HCT116 (cell line): ENCODE results near the gene RAB39A. TPM values are rescaled to one million over a fixed set of nuclear protein-coding genes. Genes with fewer than 3 reads are reported as not detected.

Source experiments
- ATAC-seq: fragments of 200-7000 bp; cut with Tn5 transposase; 2 replicates; pipeline ENCODE4 v1.9.1; 2020; ENCODE audit warnings: mild to moderate bottlenecking, moderate library complexity
- BruUV-seq: library from RNA; stranded (reverse); fragments of 400-500 nt; replicated peaks from 2 replicates; lab custom pipeline; 2021; lab: Mats Ljungman, UMichigan
- CTCF ChIA-PET: fragments of 300-600 bp; sonication (Branson Sonifier 250); formaldehyde crosslinking; loops from one replicate; lab custom pipeline; 2021; ENCODE audit warnings: antibody characterized with exemption; lab: Charles Lee
- POLR2A ChIA-PET: fragments of 300-600, 350-600 bp; sonication (Branson Sonifier 250); formaldehyde crosslinking; loops from one replicate; lab custom pipeline; 2021; ENCODE audit warnings: antibody characterized with exemption; lab: Charles Lee
- RAD21 ChIA-PET, 2 experiments: fragments of 300-600 bp; sonication (Branson Sonifier 250); formaldehyde crosslinking; loops; one replicate each; lab custom pipeline; 2023; ENCODE audit warnings: low total read pairs in 2 of 2; ENCODE audit not compliant: uncharacterized antibody in 2 of 2, unreplicated experiment in 2 of 2, low non-redundant PET in 1 of 2; lab: Charles Lee
- DNase-seq: peaks from one replicate; pipeline ENCODE4 v3.0.0-alpha.2; 2010; ENCODE audit warnings: low read depth, low spot score
- H2AFZ ChIP-seq: fragments of 200-600 bp; shearing (Covaris generic), sonication (generic); 2 replicates; pipeline ENCODE4 v1.6.1; 2017; ENCODE audit warnings: low read depth, mixed run types, mixed read lengths, antibody characterized with exemption, low read length; ENCODE audit not compliant: poor library complexity, severe bottlenecking
- H3K27ac ChIP-seq: 2 replicates; pipeline ENCODE4 v1.5.1; 2012; ENCODE audit warnings: low read depth, low read length
- H3K27me3 ChIP-seq: fragments of 200-600 bp; sonication (generic); 2 replicates; pipeline ENCODE4 v1.6.1; 2016; ENCODE audit warnings: mixed run types, low read length, mixed read lengths; ENCODE audit not compliant: insufficient read depth
- H3K36me3 ChIP-seq, 2 experiments: fragments of 200-500 bp in 1 of 2; fragments of 200-600 bp in 1 of 2; sonication (Bioruptor generic) in 1 of 2; sonication (generic) in 1 of 2; 2 replicates each; pipeline versions ENCODE4 v1.5.1 to v1.6.1; 2014 to 2016; ENCODE audit warnings: low read length in 2 of 2, inconsistent platforms in 1 of 2, mixed read lengths in 1 of 2, mixed run types in 1 of 2; ENCODE audit not compliant: insufficient read depth in 2 of 2, control insufficient read depth in 1 of 2
- H3K4me1 ChIP-seq, 2 experiments: fragments of 200-600 bp in 1 of 2; sonication (generic) in 1 of 2; 2 replicates each; pipeline versions ENCODE4 v1.5.1 to v1.6.1; 2012 to 2017; ENCODE audit warnings: low read length in 2 of 2, inconsistent platforms in 1 of 2, mild to moderate bottlenecking in 1 of 2, mixed read lengths in 1 of 2, mixed run types in 1 of 2, moderate library complexity in 1 of 2; ENCODE audit not compliant: insufficient read depth in 2 of 2, control insufficient read depth in 1 of 2
- H3K4me2 ChIP-seq: fragments of 200-600 bp; sonication (generic); 2 replicates; pipeline ENCODE4 v1.6.1; 2017; ENCODE audit warnings: mixed run types, low read length, mixed read lengths
- H3K4me3 ChIP-seq, 2 experiments: fragments of 200-600 bp in 1 of 2; sonication (generic) in 1 of 2; replicated peaks in 1 of 2; 2 replicates each; pipeline ENCODE4 v1.5.1; 2011 to 2016; ENCODE audit warnings: low read length in 2 of 2, control low read depth in 1 of 2, low read depth in 1 of 2, mild to moderate bottlenecking in 1 of 2, mixed read lengths in 1 of 2, mixed run types in 1 of 2
- H3K79me2 ChIP-seq: fragments of 200-600 bp; sonication (generic); 2 replicates; pipeline ENCODE4 v1.6.1; 2017; ENCODE audit warnings: mild to moderate bottlenecking, mixed run types, low read length, moderate library complexity, mixed read lengths; ENCODE audit not compliant: insufficient read depth
- H3K9ac ChIP-seq: fragments of 200-600 bp; sonication (generic); 2 replicates; pipeline ENCODE4 v1.6.1; 2016; ENCODE audit warnings: low read length, mixed read lengths
- H3K9me2 ChIP-seq: fragments of 200-600 bp; sonication (generic), shearing (Covaris generic); 2 replicates; pipeline ENCODE4 v1.6.1; 2017; ENCODE audit warnings: mixed run types, mild to moderate bottlenecking, moderate library complexity; ENCODE audit not compliant: insufficient read depth
- H3K9me3 ChIP-seq, 2 experiments: fragments of 200-500 bp in 1 of 2; fragments of 200-600 bp in 1 of 2; sonication (Bioruptor generic) in 1 of 2; sonication (generic) in 1 of 2; 2 replicates each; pipeline ENCODE4 v1.6.1; 2014 to 2017; ENCODE audit warnings: low read length in 2 of 2, mixed read lengths in 2 of 2, inconsistent platforms in 1 of 2, low read depth in 1 of 2, mild to moderate bottlenecking in 1 of 2, mixed run types in 1 of 2, moderate library complexity in 1 of 2; ENCODE audit not compliant: control insufficient read depth in 1 of 2, insufficient read depth in 1 of 2
- H4K20me1 ChIP-seq: fragments of 200-600 bp; sonication (generic), shearing (Covaris generic); 2 replicates; pipeline ENCODE4 v1.6.1; 2017; ENCODE audit warnings: mixed run types, mild to moderate bottlenecking, moderate library complexity; ENCODE audit not compliant: insufficient read depth
- ATF3 ChIP-seq: IDR thresholded peaks from 2 replicates; pipeline ENCODE4 v1.6.1; 2012
- EGR1 ChIP-seq: IDR thresholded peaks from 2 replicates; pipeline ENCODE4 v1.6.1; 2012; ENCODE audit warnings: low read depth
- EZH2 ChIP-seq: fragments of 200-600 bp; sonication (generic); IDR thresholded peaks from 2 replicates; pipeline ENCODE4 v1.6.1; 2017; ENCODE audit warnings: antibody characterized with exemption, mixed run types
- MAX ChIP-seq: IDR thresholded peaks from 2 replicates; pipeline ENCODE4 v1.6.1; 2012
- POLR2A ChIP-seq: IDR thresholded peaks from 2 replicates; pipeline ENCODE4 v1.7.0; 2011; ENCODE audit warnings: borderline replicate concordance; ENCODE audit not compliant: insufficient read depth, insufficient read length; ENCODE audit errors: extremely low read depth
- POLR2AphosphoS5 ChIP-seq: IDR thresholded peaks from 2 replicates; pipeline ENCODE4 v1.6.1; 2011; ENCODE audit warnings: mild to moderate bottlenecking, low read depth, low read length, moderate library complexity
- SRF ChIP-seq: IDR thresholded peaks from 2 replicates; pipeline ENCODE4 v1.6.1; 2012; ENCODE audit warnings: low read depth
- TCF7L2 ChIP-seq: IDR thresholded peaks from 2 replicates; pipeline ENCODE4 v1.7.0; 2011; ENCODE audit warnings: borderline replicate concordance, inconsistent platforms; ENCODE audit not compliant: insufficient read depth, insufficient read length; ENCODE audit errors: extremely low read depth
- ZNF274 ChIP-seq: fragments of 200-500 bp; sonication (Bioruptor generic); IDR thresholded peaks from 2 replicates; pipeline ENCODE4 v1.6.1; 2014; ENCODE audit warnings: mild to moderate bottlenecking, low read depth, low read length, inconsistent platforms
- intact Hi-C: fragments of 100-400 bp; cut with micrococcal nuclease; formaldehyde crosslinking; loops from 2 replicates; pipeline ENCODE4 v1.10.0; 2022
- total RNA-seq: library from RNA; stranded (reverse); gene quantifications from one replicate; pipeline ENCODE4 v1.2.1, GENCODE V29; 2021; ENCODE audit not compliant: unreplicated experiment

RAB39A gene
- total RNA-seq, 1 experiment from 2014 or later, result not detected

- TF ChIP-seq MAX (no peak), ZNF274 (no peak), POLR2A (no peak), ATF3 (no peak), POLR2AphosphoS5 (no peak), SRF (no peak), TCF7L2 (no peak)
- TF ChIP-seq, all 23 proteins: peak for 0
Observed at GRCh38 chr11:107928767-107929507, 689 bp downstream of the RAB39A start (continued).

GRCh38 chr11:107929611-107930200 lies 1.5 kb downstream of the RAB39A start:
- RAD21 ChIA-PET, result no interaction called here
- no peak for ATAC-seq
- intact Hi-C loops, result no loop called here

More at GRCh38 chr11:107929611-107930200, 1.5 kb downstream of the RAB39A start:
- no peak overlapping the region for H3K4me2 ChIP-seq
- H3K4me1 ChIP-seq, result peaks cover 0 to 10% of the 10 kb centered on the region in 2 experiments; a peak in 2 of 4 replicates
- no TSS peak for BruUV-seq
- H3K9me3 ChIP-seq, result no peaks in the 10 kb centered on the region
- H2AFZ ChIP-seq, result no peak overlapping the region
- DNase-seq, result no peak
- H3K36me3 ChIP-seq, result no peaks in the 10 kb centered on the region
- H3K27ac ChIP-seq, result no peak overlapping the region
- H3K27me3 ChIP-seq, result peaks cover 3% of the 10 kb centered on the region; the same call in 1 of the 2 replicates
- TF ChIP-seq ZNF274, result no peak
- no peak for TF ChIP-seq POLR2A
- no peak for TF ChIP-seq EGR1
- TF ChIP-seq EZH2, result no peak
- H4K20me1 ChIP-seq, result no peaks in the 10 kb centered on the region
- POLR2A ChIA-PET, result no interaction called here
- CTCF ChIA-PET, result no interaction called here
- H3K9me2 ChIP-seq, result no peaks in the 10 kb centered on the region
- no peak overlapping the region for H3K9ac ChIP-seq
- H3K79me2 ChIP-seq, result no peaks in the 10 kb centered on the region
- no peak overlapping the region for H3K4me3 ChIP-seq
